ENCODE data around the gene MAGI3. TPM values are rescaled to one million over a fixed set of nuclear protein-coding genes. Genes with fewer than 3 reads are reported as not detected.
"Not testable (repeated sequence)": the region's sequence is repeated elsewhere in the genome, so short reads cannot be mapped to it uniquely, and the experiment has no call there.

The MAGI3 gene
- total RNA-seq, 2 experiments from 2014 or later: 4.7 to 7.8 TPM

GRCh38 chr1:113403065-113403464 lies 12.8 kb downstream of the MAGI3 start:
- CTCF ChIA-PET (ENCODE audit: unreplicated experiment): no interaction called here
- TF ChIP-seq EZH2phosphoT487 (IDR thresholded peaks at IDR 0.05; ENCODE audit: borderline replicate concordance, low read depth, low read length): no peak
- no TSS peak for BruUV-seq (replicated peaks)
- intact Hi-C loops (cut with micrococcal nuclease; ENCODE audit: unreplicated experiment): no loop called here
- Histone ChIP-seq H3K4me3 (ENCODE audit: low read depth, low read length, poor library complexity, severe bottlenecking) (no peak overlapping the region), H3K4me2 (ENCODE audit: low read length) (no peak overlapping the region), H3K27ac (ENCODE audit: low read depth, low read length, poor library complexity, severe bottlenecking) (no peak overlapping the region), H3K36me3 (ENCODE audit: insufficient read depth, low read length) (no peaks in the 10 kb centered on the region), H3K4me1 (ENCODE audit: insufficient read depth, low read length, poor library complexity, severe bottlenecking) (no peaks in the 10 kb centered on the region), H3K9me3 (ENCODE audit: low read length) (no peaks in the 10 kb centered on the region), H3K9me2 (ENCODE audit: insufficient read depth, low read length) (no peaks in the 10 kb centered on the region), H4K20me1 (ENCODE audit: insufficient read depth, low read length) (no peaks in the 10 kb centered on the region; the same call in 1 of the 2 replicates), H3K79me2 (ENCODE audit: insufficient read depth, low read depth, low read length) (no peaks in the 10 kb centered on the region), H2AFZ (ENCODE audit: low read length) (no peak overlapping the region)
- POLR2A ChIA-PET: interaction anchor here (0.6 to 3.9 kb wide), 3 partner anchors 11 to 1065 kb away, joined by 3 to 12 read pairs (median 3); no protein-coding TSS in a partner anchor
- no peak for DNase-seq (ENCODE audit: low spot score)

GRCh38 chr1:113405573-113405972 lies 15.3 kb downstream of the MAGI3 start:
- Histone ChIP-seq H3K4me2 (ENCODE audit: low read length) (no peak overlapping the region), H3K9me2 (ENCODE audit: insufficient read depth, low read length) (no peaks in the 10 kb centered on the region), H3K9me3 (ENCODE audit: low read length) (no peaks in the 10 kb centered on the region), H3K36me3 (ENCODE audit: insufficient read depth, low read length) (no peaks in the 10 kb centered on the region), H3K27ac (ENCODE audit: low read depth, low read length, poor library complexity, severe bottlenecking) (no peak overlapping the region), H3K79me2 (ENCODE audit: insufficient read depth, low read depth, low read length) (no peaks in the 10 kb centered on the region), H2AFZ (ENCODE audit: low read length) (no peak overlapping the region), H3K4me3 (ENCODE audit: low read depth, low read length, poor library complexity, severe bottlenecking) (no peak overlapping the region), H4K20me1 (ENCODE audit: insufficient read depth, low read length) (no peaks in the 10 kb centered on the region; the same call in 1 of the 2 replicates), H3K4me1 (ENCODE audit: insufficient read depth, low read length, poor library complexity, severe bottlenecking) (no peaks in the 10 kb centered on the region)
- intact Hi-C loops (cut with micrococcal nuclease; ENCODE audit: unreplicated experiment): no loop called here
- TF ChIP-seq EZH2phosphoT487 (IDR thresholded peaks at IDR 0.05; ENCODE audit: borderline replicate concordance, low read depth, low read length): no peak
- TF ChIP-seq, protein P1, sequence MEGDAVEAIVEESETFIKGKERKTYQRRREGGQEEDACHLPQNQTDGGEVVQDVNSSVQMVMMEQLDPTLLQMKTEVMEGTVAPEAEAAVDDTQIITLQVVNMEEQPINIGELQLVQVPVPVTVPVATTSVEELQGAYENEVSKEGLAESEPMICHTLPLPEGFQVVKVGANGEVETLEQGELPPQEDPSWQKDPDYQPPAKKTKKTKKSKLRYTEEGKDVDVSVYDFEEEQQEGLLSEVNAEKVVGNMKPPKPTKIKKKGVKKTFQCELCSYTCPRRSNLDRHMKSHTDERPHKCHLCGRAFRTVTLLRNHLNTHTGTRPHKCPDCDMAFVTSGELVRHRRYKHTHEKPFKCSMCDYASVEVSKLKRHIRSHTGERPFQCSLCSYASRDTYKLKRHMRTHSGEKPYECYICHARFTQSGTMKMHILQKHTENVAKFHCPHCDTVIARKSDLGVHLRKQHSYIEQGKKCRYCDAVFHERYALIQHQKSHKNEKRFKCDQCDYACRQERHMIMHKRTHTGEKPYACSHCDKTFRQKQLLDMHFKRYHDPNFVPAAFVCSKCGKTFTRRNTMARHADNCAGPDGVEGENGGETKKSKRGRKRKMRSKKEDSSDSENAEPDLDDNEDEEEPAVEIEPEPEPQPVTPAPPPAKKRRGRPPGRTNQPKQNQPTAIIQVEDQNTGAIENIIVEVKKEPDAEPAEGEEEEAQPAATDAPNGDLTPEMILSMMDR (conservative IDR thresholded peaks at IDR 0.05; ENCODE audit: low read length): no peak
- ChIA-PET CTCF (ENCODE audit: unreplicated experiment) (no interaction called here), POLR2A (interaction anchor here (0.5 kb wide), 1 partner anchor 98 kb away, joined by 3 read pairs; no protein-coding TSS in a partner anchor)
- BruUV-seq (replicated peaks): no TSS peak
- no peak for DNase-seq (ENCODE audit: low spot score)

GRCh38 chr1:113406149-113406548 lies 15.8 kb downstream of the MAGI3 start:
- BruUV-seq (replicated peaks); POLR2A ChIA-PET; H3K4me1 ChIP-seq (ENCODE audit: insufficient read depth, low read length, poor library complexity, severe bottlenecking); H3K36me3 ChIP-seq (ENCODE audit: insufficient read depth, low read length); intact Hi-C loops (cut with micrococcal nuclease; ENCODE audit: unreplicated experiment); H3K27ac ChIP-seq (ENCODE audit: low read depth, low read length, poor library complexity, severe bottlenecking); H3K4me2 ChIP-seq (ENCODE audit: low read length); DNase-seq (ENCODE audit: low spot score); H3K79me2 ChIP-seq (ENCODE audit: insufficient read depth, low read depth, low read length); H3K9me2 ChIP-seq (ENCODE audit: insufficient read depth, low read length); CTCF ChIA-PET (ENCODE audit: unreplicated experiment); H2AFZ ChIP-seq (ENCODE audit: low read length); H3K9me3 ChIP-seq (ENCODE audit: low read length); H4K20me1 ChIP-seq (ENCODE audit: insufficient read depth, low read length); H3K4me3 ChIP-seq (ENCODE audit: low read depth, low read length, poor library complexity, severe bottlenecking): not testable (repeated sequence)

GRCh38 chr1:113409363-113409762 lies 19.0 kb downstream of the MAGI3 start:
- Histone ChIP-seq H2AFZ (ENCODE audit: low read length) (no peak overlapping the region), H3K4me2 (ENCODE audit: low read length) (no peak overlapping the region), H3K4me3 (ENCODE audit: low read depth, low read length, poor library complexity, severe bottlenecking) (no peak overlapping the region), H3K79me2 (ENCODE audit: insufficient read depth, low read depth, low read length) (no peaks in the 10 kb centered on the region), H3K27ac (ENCODE audit: low read depth, low read length, poor library complexity, severe bottlenecking) (no peak overlapping the region), H3K4me1 (ENCODE audit: insufficient read depth, low read length, poor library complexity, severe bottlenecking) (no peaks in the 10 kb centered on the region), H4K20me1 (ENCODE audit: insufficient read depth, low read length) (no peaks in the 10 kb centered on the region), H3K9me3 (ENCODE audit: low read length) (no peaks in the 10 kb centered on the region), H3K9me2 (ENCODE audit: insufficient read depth, low read length) (no peaks in the 10 kb centered on the region), H3K36me3 (ENCODE audit: insufficient read depth, low read length) (no peaks in the 10 kb centered on the region)
- BruUV-seq (replicated peaks): no TSS peak
- intact Hi-C loops (cut with micrococcal nuclease; ENCODE audit: unreplicated experiment): no loop called here
- DNase-seq (ENCODE audit: low spot score): no peak
- ChIA-PET POLR2A (no interaction called here), CTCF (ENCODE audit: unreplicated experiment) (no interaction called here)
- TF ChIP-seq, protein P1 (conservative IDR thresholded peaks at IDR 0.05; ENCODE audit: low read length): no peak
- no peak for TF ChIP-seq EZH2phosphoT487 (IDR thresholded peaks at IDR 0.05; ENCODE audit: borderline replicate concordance, low read depth, low read length)

- H3K4me3 ChIP-seq (ENCODE audit: low read depth, low read length, poor library complexity, severe bottlenecking); BruUV-seq (replicated peaks); H3K9me2 ChIP-seq (ENCODE audit: insufficient read depth, low read length); H2AFZ ChIP-seq (ENCODE audit: low read length); POLR2A ChIA-PET; H3K79me2 ChIP-seq (ENCODE audit: insufficient read depth, low read depth, low read length); H4K20me1 ChIP-seq (ENCODE audit: insufficient read depth, low read length); CTCF ChIA-PET (ENCODE audit: unreplicated experiment); H3K4me1 ChIP-seq (ENCODE audit: insufficient read depth, low read length, poor library complexity, severe bottlenecking); intact Hi-C loops (cut with micrococcal nuclease; ENCODE audit: unreplicated experiment); H3K36me3 ChIP-seq (ENCODE audit: insufficient read depth, low read length); H3K27ac ChIP-seq (ENCODE audit: low read depth, low read length, poor library complexity, severe bottlenecking); DNase-seq (ENCODE audit: low spot score); H3K9me3 ChIP-seq (ENCODE audit: low read length); H3K4me2 ChIP-seq (ENCODE audit: low read length): not testable (repeated sequence)
Observed at GRCh38 chr1:113412020-113412419, 21.7 kb downstream of the MAGI3 start.

Data from OCI-LY7 (cell line).